T-helper 2 cell treated with Interferon-gamma antibody and Interleukin-4, amounts not matched to agents 100 ng/mL and 5 ng/mL, for 36 hours (primary cell): ENCODE measurements around the gene SLC35F3. TPM values are rescaled to one million over a fixed set of nuclear protein-coding genes. Genes with fewer than 3 reads are reported as not detected.

Experiments
- intact Hi-C: fragments of 100-400 bp; cut with micrococcal nuclease; formaldehyde crosslinking; loops from one replicate; pipeline ENCODE4 v1.15.1; 2023
- total RNA-seq: library from RNA; stranded (reverse); gene quantifications from 2 replicates; pipeline ENCODE4 v1.2.3, GENCODE V29; 2022

SLC35F3 gene
- total RNA-seq, 1 donor from 2014 or later: 3.4 TPM

- intact Hi-C loops: no loop called here
These were observed 4.7 kb downstream of the SLC35F3 start for GRCh38 chr1:233909195-233909594.

DNA sequence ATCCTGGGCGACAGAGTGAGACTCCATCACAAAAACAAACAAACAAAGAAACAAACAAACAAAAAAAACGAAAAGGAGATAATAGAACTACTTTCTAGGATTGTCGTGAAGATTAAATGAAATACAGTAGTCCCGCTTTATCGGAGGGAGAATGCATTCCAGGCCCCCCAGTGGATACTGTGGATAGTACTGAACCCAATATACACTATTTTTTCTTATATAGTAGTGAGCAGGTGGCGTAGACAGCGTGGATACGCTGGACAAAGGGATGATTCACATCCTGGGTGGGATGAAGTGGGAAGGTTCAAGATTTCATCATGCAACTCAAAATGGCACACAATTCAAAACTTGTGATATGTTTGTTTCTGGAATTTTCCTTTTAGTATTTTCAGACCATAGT, 8.0 kb downstream of the SLC35F3 start:
- intact Hi-C loops: no loop called here

DNA sequence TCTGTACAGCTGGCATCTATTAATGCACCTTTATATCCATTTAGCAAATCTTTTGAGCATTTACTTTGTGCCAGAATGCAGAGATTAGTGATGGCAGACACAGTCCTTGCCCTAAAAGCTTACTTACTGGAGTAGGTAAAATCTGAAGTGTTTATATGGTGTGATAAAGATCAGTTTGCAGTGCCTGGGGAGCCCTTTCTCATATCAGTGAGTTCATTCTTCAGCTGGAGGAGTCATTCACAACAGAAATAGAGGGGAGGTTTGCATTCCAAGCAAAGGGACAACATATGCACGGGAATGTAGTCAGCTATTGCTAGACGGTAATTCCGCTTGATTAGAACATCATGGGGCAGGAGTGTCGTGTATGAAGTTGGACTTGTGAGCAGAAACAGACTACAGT, 8.4 kb downstream of the SLC35F3 start:
- intact Hi-C loops: no loop called here

GRCh38 chr1:233916706-233917105, 12.2 kb downstream of the SLC35F3 start:
- intact Hi-C loops: no loop called here

- intact Hi-C loops: no loop called here
These were observed 15.3 kb downstream of the SLC35F3 start for GRCh38 chr1:233919786-233920185.

- intact Hi-C loops: no loop called here
These were observed 23.6 kb downstream of the SLC35F3 start for GRCh38 chr1:233928123-233928522.

DNA sequence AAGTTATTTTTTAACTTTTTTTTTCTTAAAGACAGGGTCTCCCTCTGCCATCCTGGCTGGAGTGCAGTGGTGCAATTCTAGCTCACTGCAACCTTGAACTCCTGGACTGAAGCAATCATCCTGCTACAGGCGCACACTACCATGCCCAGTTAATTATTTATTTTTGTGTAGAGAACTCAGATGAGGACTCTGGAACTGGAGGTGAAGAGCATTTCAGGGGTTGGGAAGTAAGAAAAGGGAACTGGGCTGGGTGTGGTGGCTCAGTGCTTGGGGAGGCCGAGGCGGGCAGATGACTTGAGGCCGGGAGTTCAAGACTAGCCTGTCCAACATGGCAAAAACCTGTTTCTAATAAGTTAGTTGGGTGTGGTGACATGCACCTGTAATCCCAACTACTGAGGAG, 28.9 kb downstream of the SLC35F3 start:
- intact Hi-C loops: no loop called here

- intact Hi-C loops: no loop called here
These were observed 30.9 kb downstream of the SLC35F3 start for GRCh38 chr1:233935297-233935868.

GRCh38 chr1:233936422-233936821, 31.9 kb downstream of the SLC35F3 start:
- intact Hi-C loops: no loop called here

DNA sequence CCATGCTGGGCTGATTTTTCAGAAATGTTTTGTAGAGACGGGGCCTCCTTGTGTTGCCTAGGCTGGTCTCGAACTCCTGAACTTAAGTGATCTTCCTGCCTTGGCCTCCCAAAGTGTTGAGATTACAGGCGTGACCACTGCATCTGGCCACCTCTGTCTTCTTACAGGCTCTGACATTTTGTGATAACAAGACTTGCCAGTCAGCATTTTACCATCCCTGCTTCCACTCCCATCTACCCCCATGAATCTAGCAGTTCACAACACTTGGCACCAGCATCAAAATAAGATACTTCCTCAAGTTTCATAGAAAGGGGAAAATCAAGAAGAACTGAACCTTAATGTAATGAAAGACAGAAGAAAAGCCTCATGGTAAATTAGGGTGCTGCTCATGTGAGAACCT, 32.4 kb downstream of the SLC35F3 start:
- intact Hi-C loops: no loop called here

DNA sequence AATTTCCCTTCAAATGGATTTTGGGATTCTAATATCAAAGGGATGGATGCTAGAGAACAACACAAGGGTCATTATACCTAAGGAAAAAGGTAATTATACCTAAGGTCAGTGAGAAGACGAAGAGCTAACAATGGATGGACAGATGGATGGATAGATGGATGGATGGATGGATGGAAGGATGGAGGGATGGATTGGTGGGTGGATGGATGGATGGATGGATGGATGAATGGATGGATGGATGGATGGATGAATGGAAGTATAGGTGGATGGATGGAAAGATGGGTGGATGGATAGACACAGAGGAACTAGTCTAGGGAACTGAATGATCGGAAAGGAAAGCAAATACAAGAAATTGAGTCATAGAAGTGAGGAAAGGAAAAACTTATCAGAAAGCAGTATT, 34.0 kb downstream of the SLC35F3 start:
- intact Hi-C loops: no loop called here

DNA sequence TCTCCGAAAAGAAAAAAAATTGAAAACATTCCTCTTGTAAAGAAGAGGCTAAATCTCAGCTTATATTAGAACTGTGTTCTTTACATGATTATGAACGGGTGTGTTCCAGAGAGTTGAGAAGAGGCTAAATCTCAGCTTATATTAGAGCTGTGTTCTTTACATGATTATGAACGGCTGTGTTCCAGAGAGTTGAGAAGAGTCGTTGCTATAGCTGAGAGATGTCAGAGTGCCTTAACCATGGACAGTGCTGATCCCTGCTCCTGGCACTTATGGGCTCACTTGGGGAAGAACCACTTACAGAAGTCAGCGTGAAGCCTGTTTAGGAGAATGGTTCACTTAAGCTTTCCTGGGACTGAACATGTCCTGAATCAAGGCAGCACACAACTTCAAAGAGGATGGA, 35.0 kb downstream of the SLC35F3 start:
- intact Hi-C loops: no loop called here

GRCh38 chr1:233940908-233941307, 36.4 kb downstream of the SLC35F3 start:
- intact Hi-C loops: no loop called here

DNA sequence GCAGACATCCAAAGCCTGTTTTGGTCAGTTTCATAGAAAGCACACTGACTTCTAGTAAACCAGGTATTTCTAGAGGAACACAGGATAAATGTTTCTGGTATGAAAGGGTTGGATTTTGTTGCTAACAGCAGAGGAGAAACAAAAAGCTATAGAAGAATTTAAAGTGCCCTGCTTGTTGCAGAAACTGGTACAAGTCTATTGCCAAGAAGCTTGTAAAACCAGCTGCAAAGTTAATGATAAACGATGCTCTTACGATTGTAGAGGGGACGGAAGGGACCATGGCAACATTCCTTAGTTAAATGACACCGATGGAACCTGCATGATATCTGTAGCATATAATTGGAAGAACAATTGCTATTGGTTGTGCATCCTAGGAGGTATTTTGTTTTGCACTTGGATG, 40.1 kb downstream of the SLC35F3 start:
- intact Hi-C loops: no loop called here

- intact Hi-C loops: no loop called here
These were observed 41.1 kb downstream of the SLC35F3 start for GRCh38 chr1:233945573-233945972.

- intact Hi-C loops: no loop called here
These were observed 41.5 kb downstream of the SLC35F3 start for GRCh38 chr1:233945979-233946378.

GRCh38 chr1:233946724-233947123, 42.2 kb downstream of the SLC35F3 start:
- intact Hi-C loops: no loop called here

GRCh38 chr1:233951804-233952203, 47.3 kb downstream of the SLC35F3 start:
- intact Hi-C loops: no loop called here

GRCh38 chr1:233957691-233958090, 53.2 kb downstream of the SLC35F3 start:
- intact Hi-C loops: no loop called here

GRCh38 chr1:233959102-233959501, 54.6 kb downstream of the SLC35F3 start:
- intact Hi-C loops: no loop called here

- intact Hi-C loops: no loop called here
These were observed 55.5 kb downstream of the SLC35F3 start for GRCh38 chr1:233959971-233960370.

GRCh38 chr1:233960386-233960785, 55.9 kb downstream of the SLC35F3 start:
- intact Hi-C loops: no loop called here

DNA sequence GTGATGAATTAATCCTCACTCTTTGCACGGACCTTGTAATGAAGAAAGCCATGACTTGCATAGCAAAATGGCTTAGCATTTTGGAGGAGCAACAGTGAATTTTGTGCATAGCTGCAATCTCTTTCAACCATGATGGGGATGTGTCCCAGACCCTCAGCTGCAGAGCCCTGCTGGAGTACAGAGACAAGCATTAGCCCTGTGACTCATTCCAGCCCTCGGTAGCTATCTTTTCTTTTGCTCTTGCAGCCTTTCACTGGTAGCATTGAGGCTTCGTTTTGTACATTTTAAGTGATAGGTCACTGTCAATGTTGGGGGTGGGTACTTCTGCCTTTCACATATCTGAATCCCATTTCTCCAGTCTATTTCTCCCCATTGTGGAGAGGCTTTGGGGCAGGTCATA, 58.4 kb downstream of the SLC35F3 start:
- intact Hi-C loops: no loop called here

GRCh38 chr1:233965856-233966255, 61.4 kb downstream of the SLC35F3 start:
- intact Hi-C loops: no loop called here
